HCT116 (cell line): ENCODE measurements around the gene PRKN. TPM values are rescaled to one million over a fixed set of nuclear protein-coding genes. Genes with fewer than 3 reads are reported as not detected.

ENCODE experiments used
- ATAC-seq: fragments of 200-7000 bp; cut with Tn5 transposase; 2 replicates; pipeline ENCODE4 v1.9.1; 2020; ENCODE audit warnings: mild to moderate bottlenecking, moderate library complexity
- BruUV-seq: library from RNA; stranded (reverse); fragments of 400-500 nt; replicated peaks from 2 replicates; lab custom pipeline; 2021; lab: Mats Ljungman, UMichigan
- CTCF ChIA-PET: fragments of 300-600 bp; sonication (Branson Sonifier 250); formaldehyde crosslinking; loops from one replicate; lab custom pipeline; 2021; ENCODE audit warnings: antibody characterized with exemption; lab: Charles Lee
- POLR2A ChIA-PET: fragments of 300-600, 350-600 bp; sonication (Branson Sonifier 250); formaldehyde crosslinking; loops from one replicate; lab custom pipeline; 2021; ENCODE audit warnings: antibody characterized with exemption; lab: Charles Lee
- RAD21 ChIA-PET, 2 experiments: fragments of 300-600 bp; sonication (Branson Sonifier 250); formaldehyde crosslinking; loops; one replicate each; lab custom pipeline; 2023; ENCODE audit warnings: low total read pairs in 2 of 2; ENCODE audit not compliant: uncharacterized antibody in 2 of 2, unreplicated experiment in 2 of 2, low non-redundant PET in 1 of 2; lab: Charles Lee
- DNase-seq: peaks from one replicate; pipeline ENCODE4 v3.0.0-alpha.2; 2010; ENCODE audit warnings: low read depth, low spot score
- H2AFZ ChIP-seq: fragments of 200-600 bp; shearing (Covaris generic), sonication (generic); 2 replicates; pipeline ENCODE4 v1.6.1; 2017; ENCODE audit warnings: low read depth, mixed run types, mixed read lengths, antibody characterized with exemption, low read length; ENCODE audit not compliant: poor library complexity, severe bottlenecking
- H3K27ac ChIP-seq: 2 replicates; pipeline ENCODE4 v1.5.1; 2012; ENCODE audit warnings: low read depth, low read length
- H3K27me3 ChIP-seq: fragments of 200-600 bp; sonication (generic); 2 replicates; pipeline ENCODE4 v1.6.1; 2016; ENCODE audit warnings: mixed run types, low read length, mixed read lengths; ENCODE audit not compliant: insufficient read depth
- H3K36me3 ChIP-seq, 2 experiments: fragments of 200-500 bp in 1 of 2; fragments of 200-600 bp in 1 of 2; sonication (Bioruptor generic) in 1 of 2; sonication (generic) in 1 of 2; 2 replicates each; pipeline versions ENCODE4 v1.5.1 to v1.6.1; 2014 to 2016; ENCODE audit warnings: low read length in 2 of 2, inconsistent platforms in 1 of 2, mixed read lengths in 1 of 2, mixed run types in 1 of 2; ENCODE audit not compliant: insufficient read depth in 2 of 2, control insufficient read depth in 1 of 2
- H3K4me1 ChIP-seq, 2 experiments: fragments of 200-600 bp in 1 of 2; sonication (generic) in 1 of 2; 2 replicates each; pipeline versions ENCODE4 v1.5.1 to v1.6.1; 2012 to 2017; ENCODE audit warnings: low read length in 2 of 2, inconsistent platforms in 1 of 2, mild to moderate bottlenecking in 1 of 2, mixed read lengths in 1 of 2, mixed run types in 1 of 2, moderate library complexity in 1 of 2; ENCODE audit not compliant: insufficient read depth in 2 of 2, control insufficient read depth in 1 of 2
- H3K4me2 ChIP-seq: fragments of 200-600 bp; sonication (generic); 2 replicates; pipeline ENCODE4 v1.6.1; 2017; ENCODE audit warnings: mixed run types, low read length, mixed read lengths
- H3K4me3 ChIP-seq, 2 experiments: fragments of 200-600 bp in 1 of 2; sonication (generic) in 1 of 2; replicated peaks in 1 of 2; 2 replicates each; pipeline ENCODE4 v1.5.1; 2011 to 2016; ENCODE audit warnings: low read length in 2 of 2, control low read depth in 1 of 2, low read depth in 1 of 2, mild to moderate bottlenecking in 1 of 2, mixed read lengths in 1 of 2, mixed run types in 1 of 2
- H3K79me2 ChIP-seq: fragments of 200-600 bp; sonication (generic); 2 replicates; pipeline ENCODE4 v1.6.1; 2017; ENCODE audit warnings: mild to moderate bottlenecking, mixed run types, low read length, moderate library complexity, mixed read lengths; ENCODE audit not compliant: insufficient read depth
- H3K9ac ChIP-seq: fragments of 200-600 bp; sonication (generic); 2 replicates; pipeline ENCODE4 v1.6.1; 2016; ENCODE audit warnings: low read length, mixed read lengths
- H3K9me2 ChIP-seq: fragments of 200-600 bp; sonication (generic), shearing (Covaris generic); 2 replicates; pipeline ENCODE4 v1.6.1; 2017; ENCODE audit warnings: mixed run types, mild to moderate bottlenecking, moderate library complexity; ENCODE audit not compliant: insufficient read depth
- H3K9me3 ChIP-seq, 2 experiments: fragments of 200-500 bp in 1 of 2; fragments of 200-600 bp in 1 of 2; sonication (Bioruptor generic) in 1 of 2; sonication (generic) in 1 of 2; 2 replicates each; pipeline ENCODE4 v1.6.1; 2014 to 2017; ENCODE audit warnings: low read length in 2 of 2, mixed read lengths in 2 of 2, inconsistent platforms in 1 of 2, low read depth in 1 of 2, mild to moderate bottlenecking in 1 of 2, mixed run types in 1 of 2, moderate library complexity in 1 of 2; ENCODE audit not compliant: control insufficient read depth in 1 of 2, insufficient read depth in 1 of 2
- H4K20me1 ChIP-seq: fragments of 200-600 bp; sonication (generic), shearing (Covaris generic); 2 replicates; pipeline ENCODE4 v1.6.1; 2017; ENCODE audit warnings: mixed run types, mild to moderate bottlenecking, moderate library complexity; ENCODE audit not compliant: insufficient read depth
- CTCF ChIP-seq, 3 experiments: fragments of 200-600 bp in 1 of 3; sonication (generic) in 1 of 3; IDR thresholded peaks in 2 of 3; conservative IDR thresholded peaks in 1 of 3; 2 replicates each; pipeline ENCODE4 v1.5.1; 2012 to 2017; ENCODE audit warnings: low read depth in 2 of 3, low read length in 2 of 3, antibody characterized with exemption in 1 of 3, borderline replicate concordance in 1 of 3, control low read depth in 1 of 3, mild to moderate bottlenecking in 1 of 3, mixed read lengths in 1 of 3, mixed run types in 1 of 3, moderate library complexity in 1 of 3; ENCODE audit not compliant: insufficient read depth in 1 of 3
- EZH2 ChIP-seq: fragments of 200-600 bp; sonication (generic); IDR thresholded peaks from 2 replicates; pipeline ENCODE4 v1.6.1; 2017; ENCODE audit warnings: antibody characterized with exemption, mixed run types
- EZH2phosphoT487 ChIP-seq: fragments of 200-600 bp; IDR thresholded peaks from 2 replicates; pipeline ENCODE4 v1.6.1; 2018; ENCODE audit warnings: antibody characterized with exemption, borderline replicate concordance
- POLR2A ChIP-seq: IDR thresholded peaks from 2 replicates; pipeline ENCODE4 v1.7.0; 2011; ENCODE audit warnings: borderline replicate concordance; ENCODE audit not compliant: insufficient read depth, insufficient read length; ENCODE audit errors: extremely low read depth
- RAD21 ChIP-seq: IDR thresholded peaks from 2 replicates; pipeline ENCODE4 v1.6.1; 2012; ENCODE audit warnings: low read depth, mild to moderate bottlenecking
- intact Hi-C: fragments of 100-400 bp; cut with micrococcal nuclease; formaldehyde crosslinking; loops from 2 replicates; pipeline ENCODE4 v1.10.0; 2022
- total RNA-seq: library from RNA; stranded (reverse); gene quantifications from one replicate; pipeline ENCODE4 v1.2.1, GENCODE V29; 2021; ENCODE audit not compliant: unreplicated experiment

PRKN gene
- total RNA-seq, 1 experiment from 2014 or later = 2.6 TPM

GRCh38 chr6:162409741-162410691, 317.6 kb downstream of the PRKN start:
- no peak overlapping the region for H2AFZ ChIP-seq
- no peaks in the 10 kb centered on the region for H3K27me3 ChIP-seq
- H3K4me1 ChIP-seq = no peaks in the 10 kb centered on the region
- CTCF ChIA-PET = no interaction called here
- TF ChIP-seq EZH2phosphoT487 = no peak
- no peak for TF ChIP-seq POLR2A
- no peak for TF ChIP-seq CTCF (IDR thresholded peaks at IDR 0.05 in 2 of 3, conservative IDR thresholded peaks at IDR 0.05 in 1 of 3; ENCODE audit: borderline replicate concordance in 1 of 3, insufficient read depth in 1 of 3, low read depth in 2 of 3, low read length in 2 of 3)
- no peak for TF ChIP-seq RAD21
- TF ChIP-seq EZH2 = no peak
- ATAC-seq (no peak), DNase-seq (no peak)
- RAD21 ChIA-PET = no interaction called here
- H3K27ac ChIP-seq = no peak overlapping the region
- H3K36me3 ChIP-seq = no peaks in the 10 kb centered on the region
- BruUV-seq = no TSS peak
- H3K9ac ChIP-seq = no peak overlapping the region
- POLR2A ChIA-PET = no interaction called here
- H3K9me2 ChIP-seq = no peaks in the 10 kb centered on the region
- no peak overlapping the region for H3K4me2 ChIP-seq
- intact Hi-C loops = no loop called here
- no peaks in the 10 kb centered on the region for H3K9me3 ChIP-seq
- H3K4me3 ChIP-seq = no peak overlapping the region
- no peaks in the 10 kb centered on the region for H3K79me2 ChIP-seq
- H4K20me1 ChIP-seq = no peaks in the 10 kb centered on the region
